ENCODE data around the gene CHRNB1. TPM values are rescaled to one million over a fixed set of nuclear protein-coding genes. Genes with fewer than 3 reads are reported as not detected.

The CHRNB1 gene
- polyA plus RNA-seq, 1 donor from 2014 or later, result 18.2 TPM

- H3K36me3 ChIP-seq (ENCODE audit: insufficient read depth, low read length), result no peaks in the 10 kb centered on the region
- H3F3A ChIP-seq (ENCODE audit: insufficient read depth, low read length, poor library complexity, severe bottlenecking), result no peaks in the 10 kb centered on the region
- H4K20me1 ChIP-seq (ENCODE audit: insufficient read depth), result no peaks in the 10 kb centered on the region
- TF ChIP-seq MXI1 (conservative IDR thresholded peaks at IDR 0.05; ENCODE audit: poor library complexity, severe bottlenecking) (no peak), CTCF (IDR thresholded peaks at IDR 0.05; ENCODE audit: poor library complexity, severe bottlenecking) (no peak), TAF1 (IDR thresholded peaks at IDR 0.05; ENCODE audit: low read depth) (no peak), EZH2 (IDR thresholded peaks at IDR 0.05; ENCODE audit: borderline replicate concordance, insufficient read depth, low read length, poor library complexity, severe bottlenecking) (no peak), SMC3 (conservative IDR thresholded peaks at IDR 0.05; ENCODE audit: poor library complexity) (no peak), POLR2AphosphoS5 (IDR thresholded peaks at IDR 0.05) (no peak), EP300 (conservative IDR thresholded peaks at IDR 0.05; ENCODE audit: poor library complexity, severe bottlenecking) (no peak), REST (IDR thresholded peaks at IDR 0.05; ENCODE audit: borderline replicate concordance) (no peak), RAD21 (conservative IDR thresholded peaks at IDR 0.05) (no peak)
- no peak overlapping the region for H3K9ac ChIP-seq (ENCODE audit: low read length)
- no peak overlapping the region for H3K4me2 ChIP-seq (ENCODE audit: low read length)
- H3K79me2 ChIP-seq (replicated peaks; ENCODE audit: insufficient read depth, low read length), result no peaks in the 10 kb centered on the region
- H3K27ac ChIP-seq (ENCODE audit: low read length), result no peak overlapping the region
- no peaks in the 10 kb centered on the region for H3K9me2 ChIP-seq (ENCODE audit: insufficient read depth, low read length)
- no peak overlapping the region for H2AFZ ChIP-seq (ENCODE audit: low read depth, low read length)
- no peak overlapping the region for H3K4me3 ChIP-seq (ENCODE audit: low read length)
- no peaks in the 10 kb centered on the region for H3K9me3 ChIP-seq (ENCODE audit: low read length)
- no peaks in the 10 kb centered on the region for H3K27me3 ChIP-seq (ENCODE audit: insufficient read depth, low read depth, low read length)
Observed at GRCh38 chr17:7427549-7427948, 17.3 kb upstream of the CHRNB1 start.

GRCh38 chr17:7428557-7428956 lies 16.3 kb upstream of the CHRNB1 start, which contains the start of gene SPEM3:
SPEM3 (plus strand) TSS chr17:7428857; CDS start chr17:7428903, 46 bp downstream.
- Histone ChIP-seq H3K27me3 (ENCODE audit: insufficient read depth, low read depth, low read length) (no peaks in the 10 kb centered on the region), H3K9me2 (ENCODE audit: insufficient read depth, low read length) (no peaks in the 10 kb centered on the region), H3K27ac (ENCODE audit: low read length) (no peak within 1 kb of the TSS), H3K36me3 (ENCODE audit: insufficient read depth, low read length) (no peaks in the 10 kb centered on the region), H3F3A (ENCODE audit: insufficient read depth, low read length, poor library complexity, severe bottlenecking) (no peaks in the 10 kb centered on the region), H3K4me2 (ENCODE audit: low read length) (no peak within 1 kb of the TSS), H3K79me2 (replicated peaks; ENCODE audit: insufficient read depth, low read length) (no peaks in the 10 kb centered on the region), H4K20me1 (ENCODE audit: insufficient read depth) (no peaks in the 10 kb centered on the region), H3K4me3 (ENCODE audit: low read length) (no peak within 1 kb of the TSS), H2AFZ (ENCODE audit: low read depth, low read length) (no peak within 1 kb of the TSS), H3K9me3 (ENCODE audit: low read length) (no peaks in the 10 kb centered on the region), H3K9ac (ENCODE audit: low read length) (no peak within 1 kb of the TSS)
- TF ChIP-seq REST (IDR thresholded peaks at IDR 0.05; ENCODE audit: borderline replicate concordance) (no peak), TAF1 (IDR thresholded peaks at IDR 0.05; ENCODE audit: low read depth) (no peak), EZH2 (IDR thresholded peaks at IDR 0.05; ENCODE audit: borderline replicate concordance, insufficient read depth, low read length, poor library complexity, severe bottlenecking) (no peak), MXI1 (conservative IDR thresholded peaks at IDR 0.05; ENCODE audit: poor library complexity, severe bottlenecking) (no peak), CTCF (IDR thresholded peaks at IDR 0.05; ENCODE audit: poor library complexity, severe bottlenecking) (no peak), RAD21 (conservative IDR thresholded peaks at IDR 0.05) (no peak), POLR2AphosphoS5 (IDR thresholded peaks at IDR 0.05) (no peak), SMC3 (conservative IDR thresholded peaks at IDR 0.05; ENCODE audit: poor library complexity) (no peak), EP300 (conservative IDR thresholded peaks at IDR 0.05; ENCODE audit: poor library complexity, severe bottlenecking) (no peak)
